BLaER1 (cell line): ENCODE results near the gene UBE4B.

Experiments used
- H3K27ac ChIP-seq: shearing (Covaris generic); formaldehyde crosslinking; 2 replicates; pipeline ENCODE4 v1.8.1; 2022
- H3K27me3 ChIP-seq: shearing (Covaris generic); formaldehyde crosslinking; 2 replicates; pipeline ENCODE4 v1.8.1; 2022
- H3K36me3 ChIP-seq: shearing (Covaris generic); formaldehyde crosslinking; 2 replicates; pipeline ENCODE4 v1.8.1; 2022
- H3K4me1 ChIP-seq: shearing (Covaris generic); formaldehyde crosslinking; 2 replicates; pipeline ENCODE4 v1.8.1; 2022
- H3K4me2 ChIP-seq: shearing (Covaris generic); formaldehyde crosslinking; 2 replicates; pipeline ENCODE4 v1.8.1; 2022
- H3K4me3 ChIP-seq: shearing (Covaris generic); formaldehyde crosslinking; 2 replicates; pipeline ENCODE4 v1.8.1; 2022
- H3K9ac ChIP-seq: shearing (Covaris generic); formaldehyde crosslinking; 2 replicates; pipeline ENCODE4 v1.8.1; 2022
- H3K9me3 ChIP-seq: shearing (Covaris generic); formaldehyde crosslinking; 2 replicates; pipeline ENCODE4 v1.8.1; 2022
- H4K20me1 ChIP-seq: shearing (Covaris generic); formaldehyde crosslinking; 2 replicates; pipeline ENCODE4 v1.8.1; 2022
- Cebpa-rat ChIP-seq: shearing (Covaris generic); IDR thresholded peaks from 2 replicates; pipeline ENCODE4 v1.8.1; 2022

UBE4B gene

DNA sequence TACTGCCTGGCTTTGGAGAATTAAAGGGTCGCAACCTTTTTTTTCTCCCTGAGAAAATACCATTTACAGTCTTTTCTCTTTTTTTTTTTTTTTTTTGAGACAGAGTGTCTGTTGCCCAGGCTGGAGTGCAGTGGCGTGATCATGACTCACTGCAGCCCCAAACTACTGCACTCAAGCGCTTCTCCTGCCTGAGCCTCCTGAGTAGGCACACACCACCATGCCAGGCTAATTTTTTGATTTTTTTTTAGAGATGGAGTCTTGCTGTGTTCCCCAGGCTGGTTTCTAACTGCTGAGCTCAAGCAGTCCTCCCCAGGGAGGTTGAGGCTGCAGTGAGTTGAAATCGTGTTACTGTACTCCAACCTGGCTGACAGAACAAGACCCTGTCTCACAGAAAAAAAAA is 24.6 kb downstream of the UBE4B start:
- no peaks in the 10 kb centered on the region for H3K9me3 ChIP-seq
- peak overlapping the region; percentile 30; the same call in 1 of the 2 replicates for H3K27ac ChIP-seq
- no peak overlapping the region for H3K9ac ChIP-seq
- peaks cover 33% of the 10 kb centered on the region for H3K4me1 ChIP-seq
- no peaks in the 10 kb centered on the region for H3K27me3 ChIP-seq
- peak overlapping the region; percentile 71 for H3K4me2 ChIP-seq
- H3K36me3 ChIP-seq = peaks cover 33% of the 10 kb centered on the region
- H3K4me3 ChIP-seq = no peak overlapping the region
- TF ChIP-seq Cebpa-rat = no peak
- peaks cover 41% of the 10 kb centered on the region for H4K20me1 ChIP-seq

DNA sequence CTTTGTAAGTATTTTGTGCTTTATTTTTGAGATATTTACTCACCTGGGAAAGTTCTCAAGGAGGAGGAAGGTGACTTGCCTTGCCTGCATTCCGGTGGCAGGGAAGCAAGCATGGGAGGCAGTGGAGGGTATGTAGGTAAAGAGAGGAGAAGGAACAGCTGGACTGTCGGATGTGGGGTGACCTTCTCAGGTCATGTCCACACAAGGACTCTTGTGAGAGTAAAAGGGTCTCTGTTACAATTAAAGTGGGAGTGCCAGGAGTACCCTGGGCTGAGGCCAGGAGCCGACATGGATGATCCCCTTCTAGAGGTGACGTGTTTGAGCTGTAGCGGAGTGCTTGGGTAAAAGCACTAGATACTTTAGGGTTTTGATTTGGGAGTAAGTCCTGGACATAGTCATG is 25.0 kb downstream of the UBE4B start:
- no peaks in the 10 kb centered on the region for H3K27me3 ChIP-seq
- no peak overlapping the region for H3K4me3 ChIP-seq
- H3K4me1 ChIP-seq = peaks cover 33% of the 10 kb centered on the region
- H3K9ac ChIP-seq = no peak overlapping the region
- no peak for TF ChIP-seq Cebpa-rat
- peak overlapping the region; percentile 71 for H3K4me2 ChIP-seq
- peak overlapping the region; percentile 30; the same call in 1 of the 2 replicates for H3K27ac ChIP-seq
- H3K9me3 ChIP-seq = no peaks in the 10 kb centered on the region
- peaks cover 28% of the 10 kb centered on the region for H3K36me3 ChIP-seq
- peaks cover 41% of the 10 kb centered on the region for H4K20me1 ChIP-seq

DNA sequence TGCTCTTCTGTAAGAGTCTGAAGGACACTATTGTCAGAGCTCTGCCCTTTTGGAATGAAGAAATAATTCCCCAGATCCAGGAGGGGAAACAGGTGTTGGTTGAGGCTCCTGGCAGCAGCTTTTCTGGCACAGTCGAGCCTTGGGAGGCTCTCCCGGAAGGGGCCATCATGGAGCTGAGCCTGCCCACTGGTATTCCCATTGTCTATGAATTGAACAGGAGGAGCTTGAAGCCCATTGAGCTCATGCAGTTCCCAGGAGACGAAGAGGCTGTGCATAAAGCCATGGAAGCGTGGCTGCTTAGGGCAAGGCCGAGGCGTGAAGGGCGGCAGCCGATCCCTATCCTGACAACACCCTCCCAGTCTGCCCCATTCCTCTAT is 26.6 kb downstream of the UBE4B start:
- no peak for TF ChIP-seq Cebpa-rat
- Histone ChIP-seq H3K4me3 (no peak overlapping the region), H3K9me3 (no peaks in the 10 kb centered on the region), H4K20me1 (peaks cover 41% of the 10 kb centered on the region), H3K9ac (no peak overlapping the region), H3K4me1 (peaks cover 38% of the 10 kb centered on the region), H3K27me3 (no peaks in the 10 kb centered on the region), H3K36me3 (peaks cover 17% of the 10 kb centered on the region), H3K4me2 (no peak overlapping the region), H3K27ac (no peak overlapping the region)

DNA sequence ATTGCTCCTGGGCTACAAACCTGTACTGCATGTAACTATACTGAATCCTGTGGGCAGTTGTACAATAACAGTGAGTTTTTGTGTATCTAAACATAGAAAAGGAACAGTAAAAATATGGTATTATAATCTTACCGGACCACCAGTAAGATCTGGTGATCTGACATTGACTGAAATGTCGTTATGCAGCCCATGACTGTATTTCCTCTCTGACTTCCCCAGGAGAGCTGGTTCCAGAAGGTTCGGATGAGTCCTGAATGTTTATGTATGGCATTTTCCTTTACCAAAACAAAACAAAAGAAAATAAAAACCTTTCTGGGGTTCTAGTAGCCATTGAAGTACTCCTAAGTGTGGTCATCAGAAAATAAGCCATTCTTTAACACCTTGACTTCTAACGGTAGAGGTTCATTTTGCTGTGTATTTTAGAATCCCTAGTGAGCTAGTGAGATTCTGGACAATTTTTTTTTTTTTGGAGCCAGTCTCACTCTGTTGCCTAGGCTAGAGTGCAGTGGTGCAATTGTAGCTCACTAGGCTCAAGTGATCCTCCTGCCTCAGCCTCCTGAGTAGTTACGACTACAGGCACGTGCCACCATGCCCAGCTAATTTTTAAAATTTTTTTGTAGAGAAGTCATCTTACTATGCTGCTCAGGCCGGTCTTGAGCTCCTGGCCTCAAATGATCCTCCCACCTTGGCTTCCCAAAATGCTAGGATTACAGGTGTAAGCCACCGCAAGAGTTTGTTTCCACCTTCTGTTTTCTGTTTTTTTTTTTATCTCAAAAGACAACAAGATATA is 27.7 kb downstream of the UBE4B start:
- no peaks in the 10 kb centered on the region for H3K27me3 ChIP-seq
- no peak overlapping the region for H3K27ac ChIP-seq
- peaks cover 41% of the 10 kb centered on the region for H3K4me1 ChIP-seq
- H3K36me3 ChIP-seq = peaks cover 16% of the 10 kb centered on the region
- no peaks in the 10 kb centered on the region for H3K9me3 ChIP-seq
- H3K4me3 ChIP-seq = no peak overlapping the region
- peaks cover 41% of the 10 kb centered on the region for H4K20me1 ChIP-seq
- no peak for TF ChIP-seq Cebpa-rat
- no peak overlapping the region for H3K4me2 ChIP-seq
- no peak overlapping the region for H3K9ac ChIP-seq

DNA sequence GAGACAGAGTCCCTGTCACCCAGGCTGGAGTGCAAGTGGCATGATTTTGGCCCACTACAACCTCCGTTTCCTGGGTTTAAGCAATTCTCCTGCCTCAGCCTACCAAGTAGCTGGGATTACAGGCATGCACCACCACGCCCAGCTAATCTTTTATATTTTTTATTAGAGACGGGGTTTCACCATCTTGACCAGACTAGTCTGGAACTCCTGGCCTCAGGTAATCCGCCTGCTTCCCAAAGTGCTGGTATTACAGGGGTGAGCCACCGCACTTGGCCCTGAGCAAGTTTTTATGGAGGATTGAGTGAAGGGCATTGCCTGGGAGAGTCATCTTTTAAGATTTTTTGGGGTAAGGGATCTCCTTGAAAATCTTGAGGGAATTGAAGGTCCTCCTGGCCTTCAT is 28.5 kb downstream of the UBE4B start:
- H3K27me3 ChIP-seq = no peaks in the 10 kb centered on the region
- H3K4me3 ChIP-seq = no peak overlapping the region
- H3K9me3 ChIP-seq = no peaks in the 10 kb centered on the region

DNA sequence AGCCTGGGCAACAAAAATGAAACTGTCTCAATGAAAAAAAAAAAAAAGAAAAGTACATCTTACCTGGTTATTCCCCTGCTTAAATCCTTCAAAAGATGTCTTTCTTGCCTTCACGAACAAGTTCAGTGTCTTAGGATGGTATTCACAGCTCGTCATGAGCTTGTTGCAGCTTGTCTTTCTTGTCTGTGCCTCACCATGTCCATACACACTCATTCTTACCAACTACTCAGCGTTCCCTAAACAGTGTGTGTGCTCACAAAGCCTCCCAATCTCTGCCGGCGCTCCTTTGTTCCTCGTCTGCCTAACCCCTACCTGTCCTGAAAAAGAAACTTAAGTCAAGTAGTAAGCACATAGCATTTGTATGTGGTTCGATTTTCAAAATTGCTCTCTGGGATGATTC is 31.1 kb downstream of the UBE4B start:
- Histone ChIP-seq H3K4me1 (peaks cover 42% of the 10 kb centered on the region), H3K4me2 (no peak overlapping the region), H3K9me3 (no peaks in the 10 kb centered on the region), H3K36me3 (peaks cover 10% of the 10 kb centered on the region), H3K27ac (no peak overlapping the region), H3K9ac (no peak overlapping the region), H3K27me3 (no peaks in the 10 kb centered on the region), H3K4me3 (no peak overlapping the region), H4K20me1 (peaks cover 15% of the 10 kb centered on the region)
- TF ChIP-seq Cebpa-rat = no peak

More for the DNA sequence above, 28.5 kb downstream of the UBE4B start:
- Histone ChIP-seq H3K9ac (no peak overlapping the region), H3K27ac (no peak overlapping the region), H4K20me1 (peaks cover 41% of the 10 kb centered on the region), H3K36me3 (peaks cover 16% of the 10 kb centered on the region), H3K4me2 (no peak overlapping the region), H3K4me1 (peaks cover 37% of the 10 kb centered on the region)
- TF ChIP-seq Cebpa-rat = no peak

DNA sequence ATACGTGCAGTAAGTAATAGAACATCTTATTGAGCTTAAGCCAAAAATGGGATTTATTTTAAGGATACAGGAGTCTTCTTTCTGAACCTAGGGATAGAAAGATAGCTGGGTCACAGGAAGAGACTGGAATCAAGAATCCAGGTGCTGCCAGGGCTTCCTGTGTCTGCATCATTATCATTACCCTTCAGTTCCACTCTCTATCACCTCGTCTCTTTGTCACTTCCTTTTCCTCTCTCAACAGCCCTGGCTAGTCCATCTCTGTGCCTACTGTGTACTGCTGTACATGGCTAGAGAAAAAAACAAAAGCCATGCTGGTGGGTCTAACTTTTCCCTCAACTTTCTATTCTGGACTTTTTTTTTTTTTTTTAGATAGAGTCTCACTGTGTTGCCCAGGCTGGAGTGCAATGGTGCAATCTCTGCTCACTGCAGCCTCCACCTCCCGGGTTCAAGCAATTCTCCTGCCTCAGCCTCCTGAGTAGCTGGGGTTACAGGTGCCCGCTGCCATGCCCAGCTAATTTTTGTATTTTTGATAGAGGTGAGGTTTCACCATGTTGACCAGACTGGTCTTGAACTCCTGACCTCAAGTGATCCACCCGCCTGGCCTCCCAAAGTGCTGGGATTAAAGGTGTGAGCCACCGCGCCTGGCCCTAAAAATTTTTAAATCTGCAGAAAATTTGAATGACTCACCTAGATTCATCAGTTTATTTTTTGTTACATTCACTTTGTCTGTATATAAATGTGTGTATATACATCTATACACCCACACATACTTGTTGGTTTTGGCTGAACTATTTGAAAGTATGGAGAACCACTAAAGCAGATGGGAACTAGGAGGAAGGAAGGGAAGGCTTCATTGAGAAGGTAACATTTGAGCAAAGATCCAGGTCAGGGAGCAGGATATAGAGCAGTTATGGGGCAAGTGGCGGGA is 31.9 kb downstream of the UBE4B start:
- peak overlapping the region; percentile 32; the same call in 1 of the 2 replicates for H3K4me2 ChIP-seq
- TF ChIP-seq Cebpa-rat = no peak

DNA sequence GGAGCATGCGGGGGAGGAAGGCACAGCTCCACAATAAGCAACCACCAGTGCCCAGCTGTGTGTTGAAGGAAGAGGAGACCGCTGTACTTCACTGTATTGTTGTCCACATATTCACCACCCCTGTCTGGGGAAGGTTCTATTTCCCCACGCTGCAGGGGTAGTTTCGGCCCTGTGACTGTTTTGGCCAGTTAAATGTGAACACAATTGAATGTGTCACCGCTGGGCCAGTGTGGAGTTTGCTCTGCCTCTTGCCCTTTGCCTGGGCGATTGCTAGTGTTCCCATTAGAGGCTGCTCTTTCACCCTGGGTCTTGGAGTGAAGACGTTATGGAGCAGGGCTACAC is 32.6 kb downstream of the UBE4B start:
- peaks cover 7% of the 10 kb centered on the region; the same call in 1 of the 2 replicates for H4K20me1 ChIP-seq
- H3K27ac ChIP-seq = no peak overlapping the region
- no peak overlapping the region; the same call in 1 of the 2 replicates for H3K9ac ChIP-seq

More for the DNA sequence above, 31.9 kb downstream of the UBE4B start:
- H3K9me3 ChIP-seq = no peaks in the 10 kb centered on the region
- no peak overlapping the region; the same call in 1 of the 2 replicates for H3K9ac ChIP-seq
- H3K4me1 ChIP-seq = peaks cover 49% of the 10 kb centered on the region
- no peak overlapping the region for H3K27ac ChIP-seq
- H3K4me3 ChIP-seq = no peak overlapping the region
- H3K27me3 ChIP-seq = no peaks in the 10 kb centered on the region
- peaks cover 6% of the 10 kb centered on the region; the same call in 1 of the 2 replicates for H3K36me3 ChIP-seq
- H4K20me1 ChIP-seq = peaks cover 7% of the 10 kb centered on the region; the same call in 1 of the 2 replicates

DNA sequence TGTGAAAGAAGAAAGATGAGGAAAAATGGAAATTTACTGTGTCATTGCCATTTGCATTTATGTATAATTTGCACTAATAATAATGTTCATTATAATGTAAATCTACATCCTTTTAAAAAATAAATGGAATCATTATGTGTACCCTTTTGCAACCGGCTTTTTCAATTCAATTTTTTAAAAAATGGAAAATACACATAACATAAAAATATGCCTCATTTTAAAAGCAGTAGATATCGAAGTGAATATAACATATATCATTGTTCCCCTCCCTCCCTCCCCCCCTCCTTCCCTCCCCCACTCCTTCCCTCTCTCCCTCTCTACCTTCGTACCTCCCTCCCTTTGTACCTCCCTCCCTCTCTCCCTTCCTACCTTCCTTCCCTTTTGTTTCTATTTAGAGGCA is 33.0 kb downstream of the UBE4B start:
- peaks cover 49% of the 10 kb centered on the region for H3K4me1 ChIP-seq
- peaks cover 7% of the 10 kb centered on the region; the same call in 1 of the 2 replicates for H4K20me1 ChIP-seq
- no peak overlapping the region for H3K4me2 ChIP-seq
- H3K27me3 ChIP-seq = no peaks in the 10 kb centered on the region
- H3K36me3 ChIP-seq = 0 out of 2 replicates have a peak, but pooled peaks cover 7% of the 10 kb centered on the region
- no peaks in the 10 kb centered on the region for H3K9me3 ChIP-seq
- TF ChIP-seq Cebpa-rat = no peak
- no peak overlapping the region for H3K27ac ChIP-seq
- no peak overlapping the region for H3K9ac ChIP-seq
- no peak overlapping the region for H3K4me3 ChIP-seq

More for the DNA sequence above, 32.6 kb downstream of the UBE4B start:
- H3K4me2 ChIP-seq = no peak overlapping the region
- TF ChIP-seq Cebpa-rat = no peak
- H3K4me3 ChIP-seq = no peak overlapping the region
- 0 out of 2 replicates have a peak, but pooled peaks cover 7% of the 10 kb centered on the region for H3K36me3 ChIP-seq
- no peaks in the 10 kb centered on the region for H3K27me3 ChIP-seq
- H3K9me3 ChIP-seq = no peaks in the 10 kb centered on the region
- H3K4me1 ChIP-seq = peaks cover 49% of the 10 kb centered on the region
